Liver (tissue), 3 donors: ENCODE data around the gene NTNG2.

Experiments
- ATF3 ChIP-seq: IDR thresholded peaks from 2 replicates; pipeline ENCODE4 v1.6.1; 2016; ENCODE audit warnings: antibody characterized with exemption
- CTCF ChIP-seq: fragments of 150-350 bp; IDR thresholded peaks from 2 replicates; pipeline ENCODE4 v1.5.1; 2017; ENCODE audit warnings: improper control_type of control experiment, low read depth, low read length; ENCODE audit not compliant: missing input control
- GABPA ChIP-seq, 2 donors: IDR thresholded peaks in 1 of 2; conservative IDR thresholded peaks in 1 of 2; 2 replicates each; pipeline ENCODE4 v1.6.1; 2016; ENCODE audit warnings: antibody characterized with exemption in 2 of 2, mild to moderate bottlenecking in 1 of 2, moderate library complexity in 1 of 2
- HNF4G ChIP-seq: IDR thresholded peaks from 2 replicates; pipeline ENCODE4 v1.6.1; 2016; ENCODE audit warnings: antibody characterized with exemption
- JUND ChIP-seq, 2 donors: IDR thresholded peaks; 2 replicates each; pipeline ENCODE4 v1.6.1; 2016; ENCODE audit warnings: antibody characterized with exemption in 2 of 2
- MAX ChIP-seq: IDR thresholded peaks from 2 replicates; pipeline ENCODE4 v1.6.1; 2016; ENCODE audit warnings: antibody characterized with exemption
- NR2F2 ChIP-seq: IDR thresholded peaks from 2 replicates; pipeline ENCODE4 v1.6.1; 2016; ENCODE audit warnings: antibody characterized with exemption
- RAD21 ChIP-seq, 2 donors: IDR thresholded peaks; 2 replicates each; pipeline ENCODE4 v1.6.1; 2016; ENCODE audit warnings: antibody characterized with exemption in 2 of 2, mild to moderate bottlenecking in 2 of 2
- SP1 ChIP-seq: IDR thresholded peaks from 2 replicates; pipeline ENCODE4 v1.6.1; 2018; ENCODE audit warnings: antibody characterized with exemption, mild to moderate bottlenecking
- TAF1 ChIP-seq: conservative IDR thresholded peaks from 2 replicates; pipeline ENCODE4 v1.6.1; 2016; ENCODE audit warnings: antibody characterized with exemption, mild to moderate bottlenecking
- YY1 ChIP-seq: IDR thresholded peaks from 2 replicates; pipeline ENCODE4 v1.6.1; 2016; ENCODE audit warnings: antibody characterized with exemption, mild to moderate bottlenecking
- ZBTB33 ChIP-seq: IDR thresholded peaks from 2 replicates; pipeline ENCODE4 v1.6.1; 2016; ENCODE audit warnings: antibody characterized with exemption
- donor health status: healthy.
- donor health status: healthy.

GRCh38 chr9:132146039-132146438, 15.8 kb upstream of the NTNG2 start:
- no peak for TF ChIP-seq MAX
- no peak for TF ChIP-seq CTCF
- no peak for TF ChIP-seq RAD21 (IDR thresholded peaks at IDR 0.05)
- TF ChIP-seq ZBTB33 = no peak
- TF ChIP-seq HNF4G = no peak
- TF ChIP-seq SP1 = no peak
- TF ChIP-seq TAF1 = no peak
- no peak for TF ChIP-seq JUND (IDR thresholded peaks at IDR 0.05)
- no peak for TF ChIP-seq NR2F2
- TF ChIP-seq YY1 = no peak
- TF ChIP-seq GABPA (IDR thresholded peaks at IDR 0.05 in 1 of 2, conservative IDR thresholded peaks at IDR 0.05 in 1 of 2) = no peak
- no peak for TF ChIP-seq ATF3
